Skeletal muscle cell (primary cell): ENCODE measurements around the gene ING1.
"Not testable (repeated sequence)": the region's sequence is repeated elsewhere in the genome, so short reads cannot be mapped to it uniquely, and the experiment has no call there.

Source experiments
- DNase-seq: peaks from one replicate; pipeline ENCODE4 v3.0.0-alpha.2; 2010; ENCODE audit warnings: low read depth
- H3K4me3 ChIP-seq: 2 replicates; pipeline ENCODE4 v1.5.1; 2011; ENCODE audit warnings: low read depth, mild to moderate bottlenecking, control low read depth, low read length, moderate library complexity

ING1 gene

GRCh38 chr13:110713981-110714796, 689 bp downstream of the ING1 start:
- DNase-seq = no peak
- H3K4me3 ChIP-seq = peak overlapping the region; percentile 97

DNA sequence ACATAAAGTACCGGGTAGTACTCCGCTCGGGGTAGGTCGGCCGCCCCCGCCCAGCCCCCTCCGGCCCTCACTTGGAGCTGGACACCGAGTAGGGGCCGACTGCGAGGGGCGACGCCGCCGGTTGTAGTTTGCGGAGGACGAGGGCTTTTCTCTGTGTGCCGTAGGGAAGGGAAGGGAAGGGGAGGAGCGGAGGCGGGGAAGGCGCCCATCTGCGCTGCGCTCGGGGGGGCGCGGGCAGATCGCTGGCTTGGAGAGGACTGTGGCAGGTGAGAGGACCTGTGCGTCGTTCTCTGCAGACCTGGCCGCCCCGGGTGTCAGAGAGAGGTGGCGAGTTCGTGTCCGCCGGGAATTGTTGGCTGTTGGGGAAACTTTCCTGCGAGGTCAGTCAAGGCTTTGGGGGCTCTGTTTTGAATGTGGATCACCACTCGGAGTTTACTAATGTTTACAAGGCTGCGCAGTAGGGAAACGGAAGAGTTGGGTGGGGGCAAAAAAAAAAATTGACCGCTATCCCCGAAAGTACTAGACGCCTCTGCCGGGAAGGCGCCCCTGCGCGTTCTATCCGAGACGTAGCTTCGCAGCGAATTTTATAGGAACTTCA, 1.4 kb downstream of the ING1 start:
- H3K4me3 ChIP-seq = peak overlapping the region; percentile 97
- no peak for DNase-seq

- peak overlapping the region; percentile 97 for H3K4me3 ChIP-seq
- peak; percentile 99 for DNase-seq
Measured at GRCh38 chr13:110715395-110716246, 2.1 kb downstream of the ING1 start.

- peak overlapping the region; percentile 97 for H3K4me3 ChIP-seq
- no peak for DNase-seq
Measured at GRCh38 chr13:110716247-110716515, 2.7 kb downstream of the ING1 start.

DNA sequence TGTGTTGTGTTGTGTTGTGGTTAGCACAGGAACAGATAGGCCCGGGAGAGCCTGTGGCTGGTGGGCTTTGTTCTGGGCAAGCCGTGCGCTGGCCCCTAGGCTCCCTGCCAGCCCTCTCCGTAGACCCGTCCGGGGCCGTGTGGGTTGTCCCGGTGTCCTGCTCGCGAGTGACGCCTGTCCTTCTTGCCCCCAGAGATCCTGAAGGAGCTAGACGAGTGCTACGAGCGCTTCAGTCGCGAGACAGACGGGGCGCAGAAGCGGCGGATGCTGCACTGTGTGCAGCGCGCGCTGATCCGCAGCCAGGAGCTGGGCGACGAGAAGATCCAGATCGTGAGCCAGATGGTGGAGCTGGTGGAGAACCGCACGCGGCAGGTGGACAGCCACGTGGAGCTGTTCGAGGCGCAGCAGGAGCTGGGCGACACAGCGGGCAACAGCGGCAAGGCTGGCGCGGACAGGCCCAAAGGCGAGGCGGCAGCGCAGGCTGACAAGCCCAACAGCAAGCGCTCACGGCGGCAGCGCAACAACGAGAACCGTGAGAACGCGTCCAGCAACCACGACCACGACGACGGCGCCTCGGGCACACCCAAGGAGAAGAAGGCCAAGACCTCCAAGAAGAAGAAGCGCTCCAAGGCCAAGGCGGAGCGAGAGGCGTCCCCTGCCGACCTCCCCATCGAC, 5.7 kb downstream of the ING1 start:
- no peak overlapping the region for H3K4me3 ChIP-seq
- no peak for DNase-seq

DNA sequence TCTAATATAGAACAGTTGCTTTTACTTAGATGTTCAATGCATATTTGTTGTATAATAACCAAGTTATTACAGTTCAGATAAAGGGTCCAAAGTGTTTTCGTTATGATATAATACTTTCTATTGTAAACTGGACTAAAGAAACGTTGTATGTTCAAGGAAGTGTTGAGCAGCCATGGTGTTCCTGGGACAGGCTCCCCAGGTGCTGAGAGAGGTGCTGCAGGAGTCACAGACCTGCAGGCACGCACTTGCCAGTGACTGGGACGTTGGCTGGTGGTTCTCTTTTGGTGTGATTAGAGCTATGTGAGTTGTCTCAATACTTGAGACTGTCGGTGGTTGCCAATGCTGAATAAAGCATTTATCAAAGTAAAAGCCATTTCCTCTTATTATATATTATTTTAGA, 9.5 kb downstream of the ING1 start:
- no peak for DNase-seq

DNA sequence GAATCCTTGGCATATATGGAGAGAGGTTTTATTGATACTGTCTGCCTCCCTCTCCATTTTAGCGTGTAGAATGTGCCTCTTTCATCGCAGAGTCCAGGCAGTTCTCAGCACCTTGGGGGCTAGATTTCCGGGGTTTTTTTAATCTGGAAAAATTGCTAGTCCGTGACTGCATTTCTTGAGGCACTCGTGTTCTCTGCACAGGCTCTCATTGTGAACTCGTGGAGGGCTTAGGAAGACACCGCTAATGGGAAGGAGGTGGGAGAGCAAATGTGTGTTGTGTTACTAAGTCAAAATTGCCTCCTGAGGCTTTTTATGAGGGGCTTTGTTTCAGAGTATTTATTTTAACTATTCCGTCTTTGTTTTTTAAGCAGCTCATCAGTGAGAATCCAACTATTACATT, 10.1 kb downstream of the ING1 start:
- no peak for DNase-seq
- H3K4me3 ChIP-seq = no peak overlapping the region

More for the DNA sequence above, 9.5 kb downstream of the ING1 start:
- no peak overlapping the region for H3K4me3 ChIP-seq

- H3K4me3 ChIP-seq, DNase-seq: not testable (repeated sequence)
Measured at GRCh38 chr13:110726153-110726552, 12.7 kb downstream of the ING1 start.

DNA sequence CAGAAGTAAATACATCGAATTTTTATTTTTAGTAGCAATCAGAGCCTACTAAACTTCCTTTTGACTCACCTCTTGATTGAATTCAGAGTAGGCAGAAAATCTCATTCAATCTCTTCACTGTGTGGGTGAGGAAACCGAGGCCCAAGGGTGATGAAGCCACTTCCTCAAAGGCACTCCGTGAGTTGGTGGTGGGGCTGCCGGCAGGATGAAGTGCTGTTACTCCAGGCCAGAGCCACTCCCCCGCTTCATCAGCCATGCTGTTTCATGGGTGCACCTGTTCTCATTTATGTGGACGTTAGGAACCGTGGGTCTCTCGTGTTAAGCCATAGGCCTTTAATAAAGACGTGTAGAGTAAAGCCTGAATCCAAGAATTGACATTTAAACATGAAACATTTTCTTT, 13.2 kb downstream of the ING1 start:
- no peak for DNase-seq
- H3K4me3 ChIP-seq = no peak overlapping the region

GRCh38 chr13:110731072-110731471, 17.6 kb downstream of the ING1 start:
- H3K4me3 ChIP-seq = no peak overlapping the region
- DNase-seq = no peak

DNA sequence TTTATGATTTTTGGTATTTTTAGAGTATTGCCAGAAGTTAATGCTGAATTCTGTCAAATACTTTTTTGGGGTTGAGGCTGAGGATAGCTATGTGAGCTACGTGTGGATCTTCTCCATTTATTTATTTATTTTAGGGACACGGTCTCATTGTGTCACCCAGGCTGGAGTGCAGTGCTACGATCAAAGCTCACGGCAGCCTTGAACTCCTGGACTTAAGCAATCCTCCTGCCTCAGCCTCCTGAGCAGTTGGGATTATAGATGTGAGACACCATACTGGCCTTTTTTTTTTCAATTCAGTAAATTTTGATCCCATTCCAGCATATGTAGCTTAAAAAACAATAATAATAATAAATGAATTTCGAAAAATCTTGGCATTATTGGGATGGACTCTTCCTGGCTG, 21.1 kb downstream of the ING1 start:
- no peak overlapping the region for H3K4me3 ChIP-seq
- no peak for DNase-seq

DNA sequence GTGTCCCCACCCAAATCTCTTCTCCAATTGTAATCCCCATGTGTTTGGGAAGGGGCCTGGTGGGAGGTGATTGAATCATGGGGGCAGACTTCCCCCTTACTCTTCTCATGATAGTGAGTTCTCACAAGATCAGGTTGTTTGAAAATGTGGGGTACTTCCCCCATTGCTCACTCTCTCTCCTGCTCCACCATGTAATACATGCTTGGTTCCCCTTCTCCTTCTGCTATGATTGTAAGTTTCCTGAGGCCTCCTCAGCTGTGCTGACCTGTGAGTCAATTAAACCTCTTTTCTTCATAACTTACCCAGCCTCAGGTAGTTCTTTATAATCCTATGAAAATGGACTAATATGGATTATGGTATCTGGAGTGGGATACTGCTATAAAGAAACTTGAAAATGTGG, 24.1 kb downstream of the ING1 start:
- DNase-seq = no peak
- H3K4me3 ChIP-seq = no peak overlapping the region

GRCh38 chr13:110743687-110744086, 30.2 kb downstream of the ING1 start:
- no peak overlapping the region for H3K4me3 ChIP-seq
- DNase-seq = no peak

DNA sequence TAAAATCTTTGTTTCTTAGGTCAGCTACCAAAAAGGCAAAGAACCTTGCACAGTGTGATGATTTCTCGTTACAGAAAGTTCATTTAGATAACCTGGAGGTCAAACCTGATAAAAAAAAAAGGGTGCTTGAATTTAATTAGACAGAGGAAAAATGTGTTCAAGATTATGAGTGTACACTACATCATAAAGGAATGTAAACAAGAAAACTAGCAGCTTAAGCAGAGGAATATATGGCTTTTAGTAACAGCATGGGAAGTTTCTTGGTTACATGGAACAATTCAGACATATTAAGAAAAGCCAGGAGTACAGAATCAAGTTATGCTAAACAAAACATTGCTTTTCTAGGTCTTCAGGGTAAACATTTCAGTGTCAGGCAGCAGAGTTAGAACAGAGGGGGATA, 32.9 kb downstream of the ING1 start:
- DNase-seq = no peak
- no peak overlapping the region for H3K4me3 ChIP-seq

- no peak overlapping the region for H3K4me3 ChIP-seq
- DNase-seq = no peak
Measured at GRCh38 chr13:110748271-110748670, 34.8 kb downstream of the ING1 start.

DNA sequence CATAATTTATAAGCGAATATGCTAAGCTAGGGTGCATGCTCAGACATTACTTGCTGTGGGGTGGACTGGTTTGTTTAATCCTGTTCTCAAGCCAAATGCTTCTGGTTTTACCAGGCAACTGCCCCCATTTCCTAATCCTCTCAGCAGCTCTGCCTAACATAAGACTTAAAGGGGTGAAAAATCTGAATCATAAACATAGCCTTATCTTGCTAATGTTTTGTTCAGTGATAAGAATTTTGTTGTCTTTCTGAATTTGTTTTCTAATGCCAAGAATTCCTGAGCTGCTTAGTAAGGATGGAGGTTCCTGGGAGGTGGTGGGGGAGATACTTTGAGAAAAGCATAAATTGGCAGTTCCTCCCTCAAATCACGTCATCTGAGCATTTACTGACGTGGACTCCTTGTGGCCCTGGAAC, 42.7 kb downstream of the ING1 start:
- DNase-seq = peak; percentile 25

GRCh38 chr13:110757296-110757695, 43.8 kb downstream of the ING1 start:
- H3K4me3 ChIP-seq = no peak overlapping the region
- DNase-seq = no peak

More for the DNA sequence above, 42.7 kb downstream of the ING1 start:
- no peak overlapping the region for H3K4me3 ChIP-seq

- no peak overlapping the region for H3K4me3 ChIP-seq
- peak; percentile 3 for DNase-seq
Measured at GRCh38 chr13:110758195-110758805, 44.8 kb downstream of the ING1 start.

DNA sequence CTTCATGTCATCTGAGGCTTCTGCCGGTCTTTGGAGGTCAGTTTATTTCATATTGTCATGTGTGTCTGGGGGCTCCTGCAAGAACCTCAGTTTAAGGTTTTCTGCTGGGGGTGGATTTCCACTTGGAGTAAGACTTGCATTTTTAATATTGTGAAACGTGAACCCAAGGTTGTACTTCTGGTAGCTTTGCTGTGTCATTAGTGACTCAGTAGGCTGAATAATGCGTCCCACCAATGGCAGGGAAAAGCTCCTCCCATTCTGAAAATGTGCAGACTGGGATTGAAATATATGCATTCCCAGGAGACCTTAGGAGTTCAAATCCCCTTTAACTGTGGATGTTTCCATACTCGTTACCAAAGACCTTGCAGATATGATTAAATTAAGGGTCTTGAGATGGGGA, 46.2 kb downstream of the ING1 start:
- H3K4me3 ChIP-seq = no peak overlapping the region
- peak; percentile 80 for DNase-seq

GRCh38 chr13:110760611-110761010, 47.1 kb downstream of the ING1 start:
- no peak for DNase-seq
- H3K4me3 ChIP-seq = no peak overlapping the region
